Keratinocyte (primary cell): ENCODE data around the gene FOSB. TPM values are rescaled to one million over a fixed set of nuclear protein-coding genes. Genes with fewer than 3 reads are reported as not detected.

Experiments
- DNase-seq: peaks from one replicate; pipeline ENCODE4 v3.0.0-alpha.2; 2011; ENCODE audit warnings: low read depth, missing footprints, low spot score
- FAIRE-seq: peaks from 2 replicates; lab custom pipeline; 2011; peaks lifted over from hg19 to GRCh38; lab: Jason Lieb, UNC
- H2AFZ ChIP-seq: 2 replicates; pipeline ENCODE4 v1.6.0; 2012; ENCODE audit warnings: low read length, control low read depth, inconsistent platforms; ENCODE audit not compliant: control insufficient read depth
- H3K27ac ChIP-seq: 2 replicates; pipeline ENCODE4 v1.5.1; 2011; ENCODE audit warnings: low read length; ENCODE audit not compliant: control insufficient read depth, insufficient read depth
- H3K27me3 ChIP-seq: 3 replicates; pipeline ENCODE4 v1.6.0; 2011; ENCODE audit warnings: low read length; ENCODE audit not compliant: control insufficient read depth, insufficient read depth; ENCODE audit errors: extremely low read depth
- H3K36me3 ChIP-seq, 2 experiments: 2 replicates in 1 of 2; 3 replicates in 1 of 2; pipeline ENCODE4 v1.5.1; 2011; ENCODE audit warnings: low read length in 2 of 2, mild to moderate bottlenecking in 1 of 2; ENCODE audit not compliant: control insufficient read depth in 2 of 2, insufficient read depth in 2 of 2; ENCODE audit errors: extremely low read depth in 1 of 2
- H3K4me1 ChIP-seq: 3 replicates; pipeline ENCODE4 v1.5.1; 2011; ENCODE audit warnings: low read length; ENCODE audit not compliant: control insufficient read depth, insufficient read depth; ENCODE audit errors: extremely low read depth
- H3K4me2 ChIP-seq: 3 replicates; pipeline ENCODE4 v1.6.0; 2011; ENCODE audit warnings: low read depth, low read length; ENCODE audit not compliant: control insufficient read depth, insufficient read depth; ENCODE audit errors: extremely low read depth
- H3K4me3 ChIP-seq, 3 experiments: fragments of 200-600 bp in 1 of 3; sonication (generic) in 1 of 3; 2 replicates in 2 of 3; 3 replicates in 1 of 3; pipeline ENCODE4 v1.5.1; 2011 to 2016; ENCODE audit warnings: low read length in 3 of 3, mild to moderate bottlenecking in 3 of 3, control low read depth in 2 of 3, inconsistent platforms in 1 of 3, low read depth in 1 of 3, mixed read lengths in 1 of 3, mixed run types in 1 of 3, moderate library complexity in 1 of 3; ENCODE audit not compliant: control insufficient read depth in 2 of 3, insufficient read depth in 2 of 3; ENCODE audit errors: extremely low read depth in 1 of 3
- H3K79me2 ChIP-seq: 2 replicates; pipeline ENCODE4 v1.6.0; 2012; ENCODE audit warnings: low read length; ENCODE audit not compliant: control insufficient read depth, insufficient read depth
- H3K9ac ChIP-seq: 3 replicates; pipeline ENCODE4 v1.6.0; 2011; ENCODE audit warnings: low read length; ENCODE audit not compliant: control insufficient read depth, insufficient read depth; ENCODE audit errors: extremely low read depth
- H3K9me1 ChIP-seq: 3 replicates; pipeline ENCODE4 v1.6.0; 2011; ENCODE audit warnings: low read length; ENCODE audit not compliant: control insufficient read depth, insufficient read depth; ENCODE audit errors: extremely low read depth
- H3K9me3 ChIP-seq: 2 replicates; pipeline ENCODE4 v1.5.1; 2012; ENCODE audit warnings: low read depth, low read length; ENCODE audit not compliant: control insufficient read depth
- H4K20me1 ChIP-seq: 3 replicates; pipeline ENCODE4 v1.6.0; 2011; ENCODE audit warnings: low read length; ENCODE audit not compliant: control insufficient read depth, insufficient read depth; ENCODE audit errors: extremely low read depth
- EZH2 ChIP-seq: IDR thresholded peaks from one replicate; pipeline ENCODE4 v1.6.1; 2012; ENCODE audit warnings: inconsistent platforms, mild to moderate bottlenecking, low read length, moderate library complexity
- dilution Hi-C: fragments of 300-500 bp; cut with MboI; formaldehyde crosslinking; loops from one replicate; pipeline ENCODE4 v1.7.0; 2020; ENCODE audit warnings: low sequenced_read_pairs; ENCODE audit not compliant: extremely low pct_ligation_motif_present
- polyA plus RNA-seq, 5 experiments: library from polyadenylated mRNA; depleted of rRNA in 3 of 5; stranded (reverse) in 3 of 5; stranded (forward) in 1 of 5; unstranded in 1 of 5; fragments of >200 nt; gene quantifications; 1 replicate in 1 of 5; 2 replicates in 3 of 5; 3 replicates in 1 of 5; pipeline versions ENCODE4 v1.2.1 to v1.2.3, GENCODE V29; 2011 to 2012; ENCODE audit warnings: missing spikeins in 2 of 5, low read depth in 1 of 5, low replicate concordance in 1 of 5
- TF ChIP-seq, protein P1 (sequence below), 3 experiments: IDR thresholded peaks in 1 of 3; conservative IDR thresholded peaks in 1 of 3; optimal IDR thresholded peaks in 1 of 3; 2 replicates in 2 of 3; 3 replicates in 1 of 3; pipeline versions ENCODE3 to v1.5.1; 2011; ENCODE audit warnings: low read length in 3 of 3, mild to moderate bottlenecking in 3 of 3, moderate library complexity in 2 of 3, control low read depth in 1 of 3, inconsistent platforms in 1 of 3; ENCODE audit not compliant: insufficient read depth in 2 of 3; ENCODE audit errors: extremely low read depth in 1 of 3

Gene FOSB
- polyA plus RNA-seq, 1 donor (not counting 4 experiments of a cell fraction or from before 2014, with no cell fraction given), result 4.6 TPM

DNA sequence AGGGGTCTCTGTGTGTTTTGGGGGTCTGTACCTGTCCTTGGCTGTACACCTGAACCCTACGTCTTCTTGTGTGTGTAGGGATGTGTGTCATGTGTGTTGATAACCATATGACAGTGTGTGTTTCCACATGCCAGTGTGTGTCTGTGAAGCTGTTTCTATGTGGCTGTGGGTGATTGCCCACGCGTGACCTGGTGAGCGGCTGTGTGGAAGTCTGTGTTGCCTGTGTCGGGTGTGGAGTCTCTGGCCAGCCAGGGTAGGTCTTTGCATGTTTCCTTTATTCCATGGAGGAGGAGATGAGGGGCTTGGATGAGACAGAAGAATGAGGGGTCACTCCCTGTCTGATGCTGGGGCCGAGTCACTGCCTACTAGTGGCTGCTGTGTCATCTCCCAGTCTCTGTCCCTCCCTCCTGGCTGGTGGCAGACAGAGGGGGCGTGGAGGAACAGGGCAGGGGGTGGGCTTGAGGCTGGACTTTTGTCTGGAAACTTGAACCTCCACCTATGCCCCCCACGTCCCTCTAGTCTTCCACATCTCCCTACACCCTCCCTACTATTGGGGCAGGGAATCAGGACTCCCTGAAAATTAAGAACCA, 2.8 kb upstream of the FOSB start:
- H3K4me2 ChIP-seq, result no peak overlapping the region
- FAIRE-seq, result no peak
- no peak overlapping the region for H3K9ac ChIP-seq
- dilution Hi-C loops, result no loop called here
- H3K9me1 ChIP-seq, result no peaks in the 10 kb centered on the region
- no peaks in the 10 kb centered on the region for H3K27me3 ChIP-seq
- no peak for DNase-seq
- no peaks in the 10 kb centered on the region for H4K20me1 ChIP-seq
- TF ChIP-seq, protein P1, sequence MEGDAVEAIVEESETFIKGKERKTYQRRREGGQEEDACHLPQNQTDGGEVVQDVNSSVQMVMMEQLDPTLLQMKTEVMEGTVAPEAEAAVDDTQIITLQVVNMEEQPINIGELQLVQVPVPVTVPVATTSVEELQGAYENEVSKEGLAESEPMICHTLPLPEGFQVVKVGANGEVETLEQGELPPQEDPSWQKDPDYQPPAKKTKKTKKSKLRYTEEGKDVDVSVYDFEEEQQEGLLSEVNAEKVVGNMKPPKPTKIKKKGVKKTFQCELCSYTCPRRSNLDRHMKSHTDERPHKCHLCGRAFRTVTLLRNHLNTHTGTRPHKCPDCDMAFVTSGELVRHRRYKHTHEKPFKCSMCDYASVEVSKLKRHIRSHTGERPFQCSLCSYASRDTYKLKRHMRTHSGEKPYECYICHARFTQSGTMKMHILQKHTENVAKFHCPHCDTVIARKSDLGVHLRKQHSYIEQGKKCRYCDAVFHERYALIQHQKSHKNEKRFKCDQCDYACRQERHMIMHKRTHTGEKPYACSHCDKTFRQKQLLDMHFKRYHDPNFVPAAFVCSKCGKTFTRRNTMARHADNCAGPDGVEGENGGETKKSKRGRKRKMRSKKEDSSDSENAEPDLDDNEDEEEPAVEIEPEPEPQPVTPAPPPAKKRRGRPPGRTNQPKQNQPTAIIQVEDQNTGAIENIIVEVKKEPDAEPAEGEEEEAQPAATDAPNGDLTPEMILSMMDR (optimal IDR thresholded peaks at IDR 0.05 in 1 of 3, IDR thresholded peaks at IDR 0.05 in 1 of 3, conservative IDR thresholded peaks at IDR 0.05 in 1 of 3; ENCODE audit: extremely low read depth in 1 of 3, insufficient read depth in 2 of 3, low read length in 3 of 3), result peak in 1 of 3 experiments; percentile 0
- TF ChIP-seq EZH2, result no peak
- peaks cover 11% of the 10 kb centered on the region for H3K4me1 ChIP-seq
- H3K9me3 ChIP-seq, result no peaks in the 10 kb centered on the region
- H2AFZ ChIP-seq, result no peak overlapping the region
- no peak overlapping the region for H3K27ac ChIP-seq
- H3K36me3 ChIP-seq, result no peaks in the 10 kb centered on the region
- H3K79me2 ChIP-seq, result no peaks in the 10 kb centered on the region
- no peak overlapping the region for H3K4me3 ChIP-seq

GRCh38 chr19:45467115-45467455, 711 bp upstream of the FOSB start:
- peak overlapping the region; percentile 100 for H3K27ac ChIP-seq
- no peaks in the 10 kb centered on the region for H3K36me3 ChIP-seq
- DNase-seq, result no peak
- H3K27me3 ChIP-seq, result no peaks in the 10 kb centered on the region
- TF ChIP-seq, protein P1 (optimal IDR thresholded peaks at IDR 0.05 in 1 of 3, IDR thresholded peaks at IDR 0.05 in 1 of 3, conservative IDR thresholded peaks at IDR 0.05 in 1 of 3; ENCODE audit: extremely low read depth in 1 of 3, insufficient read depth in 2 of 3, low read length in 3 of 3), result no peak
- no peak for TF ChIP-seq EZH2
- H3K4me1 ChIP-seq, result peaks cover 18% of the 10 kb centered on the region
- no peaks in the 10 kb centered on the region for H3K79me2 ChIP-seq
- H2AFZ ChIP-seq, result peak overlapping the region; percentile 94
- H3K9me1 ChIP-seq, result no peaks in the 10 kb centered on the region
- FAIRE-seq, result no peak
- peak overlapping the region; percentile 67 to 98 (median 94) for H3K4me3 ChIP-seq
- H4K20me1 ChIP-seq, result no peaks in the 10 kb centered on the region
- dilution Hi-C loops, result no loop called here
- H3K9ac ChIP-seq, result peak overlapping the region; percentile 99
- peak overlapping the region; percentile 100 for H3K4me2 ChIP-seq
- H3K9me3 ChIP-seq, result no peaks in the 10 kb centered on the region
